Stimulated activated CD4-positive, alpha-beta T cell treated with anti-CD3 and anti-CD28 coated beads, Interleukin-1b, Interleukin-23, amount 100 ng/mL, for 24 hours (primary cell): ENCODE data around the gene C11orf86.
"Not testable (repeated sequence)": the region's sequence is repeated elsewhere in the genome, so short reads cannot be mapped to it uniquely, and the experiment has no call there.

ENCODE experiments used
- DNase-seq, 4 experiments: peaks; one replicate each; pipeline ENCODE4 v3.0.0-alpha.2; 2020; ENCODE audit warnings: low read depth in 4 of 4, low spot score in 1 of 4

The C11orf86 gene, protein sequence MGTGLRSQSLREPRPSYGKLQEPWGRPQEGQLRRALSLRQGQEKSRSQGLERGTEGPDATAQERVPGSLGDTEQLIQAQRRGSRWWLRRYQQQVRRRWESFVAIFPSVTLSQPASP

GRCh38 chr11:66974724-66975404, at the start of gene C11orf86:
Gene C11orf86, plus strand, starts transcription at chr11:66975304. Its CDS starts 59 bp downstream, at chr11:66975363.
- DNase-seq = no peak

DNA sequence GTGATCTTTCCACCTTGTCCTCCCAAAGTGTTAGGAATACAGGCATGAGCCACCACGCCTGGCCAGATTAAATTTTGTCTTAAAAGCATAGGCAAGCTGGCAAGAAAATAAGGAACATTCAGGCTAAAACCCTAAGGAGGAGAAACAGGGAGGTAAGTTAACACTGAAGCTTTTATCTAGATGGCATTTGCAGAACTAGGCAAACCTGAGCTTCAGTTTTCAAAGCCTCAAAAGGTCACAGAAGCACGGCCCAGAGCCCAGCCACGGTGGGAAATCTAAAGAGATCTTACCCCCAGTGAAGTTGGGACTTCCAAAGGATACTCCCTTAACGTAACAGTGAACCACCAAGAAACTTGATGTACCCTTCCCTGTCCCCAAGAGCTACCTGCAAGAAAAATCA, 45.4 kb upstream of the C11orf86 start:
- DNase-seq = no peak

DNA sequence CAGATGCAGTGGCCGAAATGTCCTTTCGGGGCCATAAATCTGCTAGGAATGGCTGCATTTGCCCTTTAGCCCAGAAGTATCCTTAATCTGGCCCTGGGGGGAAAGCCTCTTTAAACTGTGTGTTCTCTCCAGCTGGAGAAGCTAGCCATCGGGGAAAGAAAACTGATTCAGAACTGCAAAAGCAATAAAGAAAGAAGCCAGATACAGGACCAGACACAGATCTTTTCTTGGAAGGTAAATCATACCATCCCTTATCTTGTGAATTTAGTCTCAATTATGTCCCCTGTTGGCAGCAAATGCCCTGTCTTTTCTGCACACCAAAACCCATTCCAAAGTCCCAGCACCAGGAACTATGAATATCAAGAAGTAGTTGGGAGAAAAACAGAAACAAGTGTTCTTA, 42.6 kb upstream of the C11orf86 start:
- DNase-seq = no peak

DNA sequence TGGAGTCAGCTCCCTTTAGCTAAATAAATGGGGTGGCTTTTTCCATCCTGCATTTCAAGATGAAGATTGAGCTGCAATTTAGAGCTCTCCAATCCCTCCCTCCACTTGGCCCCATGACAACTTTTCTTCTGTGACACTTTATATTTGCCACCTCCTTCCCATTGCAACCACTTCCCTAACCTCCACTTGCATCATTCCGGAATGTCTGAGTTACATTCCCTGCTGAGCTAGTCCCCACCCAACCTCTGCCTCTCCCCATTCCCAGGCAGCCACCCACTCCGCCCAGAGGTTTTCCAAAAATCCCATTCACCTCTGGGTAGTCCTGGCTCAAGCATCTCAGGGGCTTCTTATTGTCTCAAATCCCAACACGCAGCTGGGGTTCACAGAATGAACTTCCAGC, 41.6 kb upstream of the C11orf86 start:
- no peak for DNase-seq

GRCh38 chr11:66934950-66935779, 39.9 kb upstream of the C11orf86 start:
- no peak for DNase-seq

DNA sequence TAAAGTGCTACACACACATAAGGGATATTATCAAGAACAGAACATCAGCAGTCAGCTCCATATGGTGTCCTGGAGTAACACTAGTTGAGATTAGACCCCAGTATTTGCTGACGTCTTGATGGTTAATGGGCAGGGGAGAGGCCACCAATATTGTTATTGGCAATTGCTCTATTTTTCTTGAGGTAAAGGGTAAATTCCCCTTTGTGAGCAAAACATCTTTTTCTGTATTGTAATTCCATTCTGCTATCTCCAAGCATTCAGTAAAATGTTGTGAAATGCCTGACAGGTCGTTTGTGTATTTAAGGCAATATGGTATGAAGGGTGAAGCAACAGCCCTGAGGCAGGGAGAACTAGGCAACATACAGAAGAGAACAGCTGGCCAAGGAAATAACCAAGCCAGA, 38.8 kb upstream of the C11orf86 start:
- no peak for DNase-seq

DNA sequence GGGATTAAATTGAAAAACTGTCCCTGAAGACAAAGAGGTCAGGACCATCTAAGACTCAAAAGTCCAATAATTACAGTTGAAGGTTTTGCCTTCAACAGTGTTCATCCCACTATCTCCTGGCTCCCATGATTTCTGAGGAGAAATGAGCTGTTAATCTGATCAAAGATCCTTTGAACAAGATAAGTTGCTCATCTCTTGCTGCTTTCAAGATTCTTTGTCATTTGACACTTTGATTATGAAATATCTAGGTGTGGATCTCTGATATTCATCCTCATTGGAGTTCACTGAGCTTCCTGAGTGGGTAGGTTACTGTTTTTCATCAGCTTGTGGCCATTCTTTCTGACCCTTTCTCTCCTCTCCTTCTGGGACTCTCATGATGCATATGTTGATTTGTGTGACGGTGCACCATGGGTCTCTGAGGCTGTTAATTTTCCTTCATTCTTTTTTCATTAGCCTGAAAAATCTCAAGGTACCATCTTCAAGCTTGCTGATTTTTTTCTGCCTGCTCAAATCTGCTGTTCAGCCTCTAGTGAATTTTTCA, 37.8 kb upstream of the C11orf86 start:
- DNase-seq = no peak

DNA sequence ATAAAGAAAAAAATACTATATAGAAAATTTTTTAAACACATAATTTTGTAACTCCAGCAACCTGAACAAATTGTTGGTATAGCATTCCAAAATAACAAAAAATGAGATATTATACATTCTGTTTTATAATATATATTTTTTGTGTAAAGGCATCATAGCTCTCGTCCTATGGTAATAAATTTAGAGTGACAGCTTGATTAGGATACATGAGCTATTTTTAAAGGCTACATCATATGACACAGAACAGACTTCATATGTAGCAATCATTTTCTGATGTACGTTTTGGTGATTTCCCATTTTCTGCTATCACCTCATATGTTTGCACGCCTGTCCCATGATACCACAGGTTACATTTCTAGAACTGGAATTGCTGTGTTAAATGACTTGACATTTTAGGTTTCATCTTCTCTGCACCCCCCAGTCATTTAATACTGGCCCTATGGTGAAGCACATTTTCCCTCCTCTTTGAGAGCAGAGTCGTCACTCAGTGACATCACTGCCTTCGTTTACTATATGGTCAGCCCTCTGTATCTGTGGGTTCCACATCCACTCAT, 36.4 kb upstream of the C11orf86 start:
- DNase-seq = no peak

GRCh38 chr11:66950112-66950535, 25.0 kb upstream of the C11orf86 start:
- DNase-seq = peak in 1 of 4 experiments; percentile 19

DNA sequence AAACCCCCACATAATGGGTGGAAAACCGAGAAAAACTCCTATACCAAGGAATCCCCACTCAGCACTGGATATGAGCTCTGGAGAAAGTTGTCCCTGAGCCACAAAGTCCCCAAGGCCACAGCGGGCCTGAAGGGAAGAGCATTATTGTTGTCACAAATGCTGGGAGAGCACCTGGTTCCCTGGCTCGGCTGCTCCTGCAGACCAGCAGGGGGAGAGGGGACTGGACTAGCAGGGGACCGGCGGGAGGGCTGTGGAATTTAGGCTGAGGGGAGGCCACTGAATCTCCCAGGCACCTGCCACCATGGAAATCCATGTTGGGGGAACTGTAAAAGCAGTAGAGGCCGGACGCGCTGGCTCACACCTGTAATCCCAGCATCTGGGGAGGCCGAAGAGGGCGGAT, 24.0 kb upstream of the C11orf86 start:
- no peak for DNase-seq

GRCh38 chr11:66951927-66952337, 23.2 kb upstream of the C11orf86 start:
- DNase-seq = no peak

DNA sequence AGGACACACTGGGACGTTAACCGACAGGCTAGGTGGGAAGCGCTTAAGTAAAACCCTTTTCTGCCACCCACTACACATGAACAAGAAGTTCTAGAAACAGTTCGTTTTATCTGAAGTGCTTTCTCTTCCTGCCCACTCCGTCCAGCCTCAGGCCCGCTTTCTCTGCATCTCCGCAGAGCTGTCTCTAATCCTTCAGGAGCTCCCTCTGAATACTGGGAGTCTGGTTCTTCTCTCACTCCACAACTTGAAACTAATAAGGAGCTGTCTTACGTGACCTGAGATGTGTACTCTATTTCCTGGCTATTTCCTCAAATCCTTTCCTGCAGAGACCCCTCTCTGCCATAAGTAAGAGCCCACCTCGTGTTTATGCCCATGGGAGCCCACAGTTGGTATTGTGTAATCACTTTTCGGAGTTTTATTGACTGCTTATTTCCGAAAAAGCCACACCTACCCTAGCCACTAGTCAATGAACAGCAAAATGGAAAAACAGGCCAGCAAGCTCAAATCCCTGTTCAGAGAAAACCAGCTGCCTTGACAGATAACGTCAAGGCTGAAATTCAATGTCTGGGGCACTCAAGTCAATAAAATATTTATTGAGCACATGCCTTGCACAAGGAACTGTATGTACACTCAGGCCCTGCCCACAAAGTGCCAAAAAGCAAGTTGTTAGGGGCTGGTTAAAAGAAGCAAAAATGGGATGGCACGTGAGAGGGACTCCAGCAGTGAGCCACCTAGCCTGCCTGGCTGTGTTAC, 21.8 kb upstream of the C11orf86 start:
- no peak for DNase-seq

GRCh38 chr11:66956689-66957290, 18.3 kb upstream of the C11orf86 start:
- DNase-seq = no peak

DNA sequence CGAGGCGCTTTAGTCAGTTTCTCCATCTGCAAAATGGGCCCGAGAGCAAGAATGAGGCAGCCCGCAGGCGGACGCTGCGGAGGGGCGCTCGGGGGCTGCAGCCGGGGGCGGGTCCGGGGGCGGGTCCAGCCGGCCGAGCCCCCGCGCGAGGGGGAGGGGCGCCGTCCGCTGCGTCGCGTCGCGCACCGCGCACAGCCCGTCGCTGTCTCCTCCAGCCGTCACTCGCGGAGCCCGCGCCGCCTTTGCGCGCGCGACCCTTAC, 17.2 kb upstream of the C11orf86 start:
- DNase-seq = peak in 2 of 4 experiments; percentile 16 to 40

DNA sequence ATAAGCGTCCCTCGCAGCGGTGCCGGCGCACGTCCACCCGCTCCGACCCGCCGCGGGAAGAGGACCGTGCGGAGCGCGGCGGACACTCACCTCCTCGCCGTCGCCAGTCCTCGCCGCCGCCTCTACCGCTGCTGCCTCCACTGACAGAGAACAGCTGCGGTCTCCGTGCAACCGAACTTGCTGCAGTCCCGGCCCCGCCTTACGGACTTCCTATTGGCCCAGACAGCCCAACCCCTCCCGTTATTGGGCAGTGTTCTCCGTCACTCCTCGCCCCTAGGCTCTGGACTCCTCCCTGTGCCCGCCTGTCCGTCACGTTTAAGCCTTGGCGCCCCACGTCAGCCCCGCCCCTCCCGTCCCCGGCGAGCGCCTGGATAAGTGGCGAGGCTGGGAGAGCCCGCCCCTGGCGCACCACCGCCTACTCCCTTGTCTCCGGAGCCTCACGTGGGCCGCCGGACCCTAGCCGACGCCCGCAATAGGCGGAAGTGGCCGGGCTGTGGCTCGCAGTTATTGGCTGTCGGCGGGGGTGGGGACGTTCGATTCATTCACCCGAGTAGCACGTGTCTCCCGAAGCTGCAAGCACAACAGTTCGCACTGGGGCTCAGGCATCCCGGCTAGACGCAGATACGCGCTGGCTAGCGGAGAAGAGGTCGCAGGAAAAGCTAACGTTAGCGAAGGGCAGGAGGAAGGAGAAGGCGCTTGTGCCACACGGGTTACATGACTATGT, 16.7 kb upstream of the C11orf86 start, which contains the start of gene PC:
TSS of gene PC (minus strand) at position 152 of the 724 bp plus-strand sequence. CDS start 86,224 bp downstream, outside the sequence.
- peak; percentile 86 to 98 (median 90) for DNase-seq

DNA sequence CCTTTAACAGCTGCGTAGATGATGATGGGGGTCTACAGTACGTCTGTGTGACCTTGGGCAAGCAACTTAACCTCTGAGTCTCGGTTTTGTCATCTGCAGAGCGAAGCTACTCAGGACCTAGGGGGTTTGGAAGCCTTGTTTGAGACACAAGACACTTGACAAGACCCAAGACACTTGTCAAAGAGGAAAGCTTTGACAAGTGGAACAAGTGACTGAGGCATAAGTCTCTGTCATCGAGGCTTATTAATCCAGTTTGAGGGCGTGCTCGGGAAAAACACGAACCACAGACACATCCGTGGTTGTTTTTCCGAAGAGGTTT, 16.2 kb upstream of the C11orf86 start:
- no peak for DNase-seq

DNA sequence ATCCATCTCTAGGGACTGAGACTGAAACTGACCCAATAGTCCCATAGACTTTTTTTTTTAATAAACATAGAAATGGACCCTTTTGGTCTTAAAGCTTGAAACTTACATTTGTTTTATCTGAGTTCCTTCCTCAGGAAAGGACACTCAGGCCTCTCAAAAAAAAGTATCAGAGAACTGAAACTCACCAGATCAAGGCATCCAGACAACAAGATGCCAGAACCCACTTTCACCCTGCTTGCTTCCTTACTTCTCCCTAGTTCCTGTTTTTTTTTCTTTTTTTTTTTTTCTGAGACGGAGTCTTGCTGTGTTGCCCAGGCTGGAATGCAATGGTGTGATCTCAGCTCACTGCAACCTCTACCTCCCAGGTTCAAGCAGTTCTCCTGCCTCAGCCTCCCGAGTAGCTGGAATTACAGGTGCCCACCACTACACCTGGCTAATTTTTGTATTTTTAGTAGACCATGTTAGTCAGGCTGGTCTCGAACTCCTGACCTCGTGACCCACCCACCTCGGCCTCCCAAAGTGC, 13.4 kb upstream of the C11orf86 start:
- DNase-seq = not testable (repeated sequence)

GRCh38 chr11:66962247-66962646, 12.9 kb upstream of the C11orf86 start:
- DNase-seq = no peak

GRCh38 chr11:66962801-66963200, 12.3 kb upstream of the C11orf86 start:
- no peak for DNase-seq

DNA sequence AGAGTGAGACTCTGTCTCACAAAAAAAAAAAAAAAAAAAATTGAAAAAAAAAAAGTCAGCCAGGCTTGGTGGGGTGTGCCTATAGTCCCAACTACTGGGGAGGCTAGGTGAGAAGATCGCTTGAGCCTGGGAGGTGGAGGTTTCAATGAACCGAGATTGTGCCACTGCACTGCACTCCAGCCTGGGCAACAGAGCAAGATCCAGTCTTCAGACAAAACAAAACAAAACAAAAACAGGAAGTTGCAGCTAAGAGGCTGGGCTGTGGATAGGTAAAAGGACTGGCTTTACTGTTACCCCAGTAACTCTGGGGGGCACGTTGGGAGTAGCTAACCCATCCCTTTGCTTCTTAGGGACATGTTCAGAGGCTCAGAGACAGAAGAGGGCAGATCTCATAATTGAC, 10.6 kb upstream of the C11orf86 start:
- DNase-seq = no peak
